SU-DHL-6 (cell line): Measurements from ENCODE around the gene MED12L.

Experiments used
- CTCF ChIP-seq: fragments of 200-600 bp; sonication (generic); IDR thresholded peaks from one replicate; pipeline ENCODE4 v1.5.1; 2017; ENCODE audit warnings: antibody characterized with exemption, mild to moderate bottlenecking, low read length, moderate library complexity; ENCODE audit not compliant: insufficient read depth, poor library complexity, severe bottlenecking
- EZH2phosphoT487 ChIP-seq: fragments of 200-600 bp; sonication (generic), shearing (Covaris generic); conservative IDR thresholded peaks from 2 replicates; pipeline ENCODE4 v1.6.1; 2018; ENCODE audit warnings: mild to moderate bottlenecking, antibody characterized with exemption, low read length, moderate library complexity, mixed read lengths

GRCh38 chr3:151226088-151226563 is 140.7 kb downstream of the MED12L start:
- no peak for TF ChIP-seq CTCF
- TF ChIP-seq EZH2phosphoT487, result no peak
